Neural cell (in vitro differentiated cells): ENCODE results near the gene NUDT3. TPM values are rescaled to one million over a fixed set of nuclear protein-coding genes. Genes with fewer than 3 reads are reported as not detected.
A peak's percentile ranks its signal among the peaks of the same experiment; 100 is the strongest.

ENCODE experiments used
- H2AFZ ChIP-seq: fragments of 200-600, 300-800 bp; sonication (generic), shearing (Covaris generic); 2 replicates; pipeline ENCODE4 v1.6.0; 2014; ENCODE audit warnings: low read depth, mild to moderate bottlenecking, antibody characterized with exemption, low read length, moderate library complexity
- H3F3A ChIP-seq: fragments of 200-600 bp; shearing (Covaris generic); 2 replicates; pipeline ENCODE4 v1.6.1; 2016; ENCODE audit warnings: mild to moderate bottlenecking, moderate library complexity, mixed read lengths, antibody characterized with exemption, low read length; ENCODE audit not compliant: insufficient read depth, poor library complexity, severe bottlenecking
- H3K27ac ChIP-seq: fragments of 200-600, 300-800 bp; sonication (generic), shearing (Covaris generic); 2 replicates; pipeline ENCODE4 v1.5.1; 2014; ENCODE audit warnings: mild to moderate bottlenecking, low read length, moderate library complexity
- H3K27me3 ChIP-seq: fragments of 300-800, 200-600 bp; sonication (generic), shearing (Covaris generic); 2 replicates; pipeline ENCODE4 v1.6.0; 2014; ENCODE audit warnings: mild to moderate bottlenecking, low read depth, low read length, moderate library complexity; ENCODE audit not compliant: insufficient read depth
- H3K36me3 ChIP-seq: fragments of 300-800, 200-600 bp; sonication (generic), shearing (Covaris generic); 2 replicates; pipeline ENCODE4 v1.5.1; 2014; ENCODE audit warnings: mild to moderate bottlenecking, antibody characterized with exemption, low read length, moderate library complexity; ENCODE audit not compliant: insufficient read depth
- H3K4me2 ChIP-seq: fragments of 300-800, 200-600 bp; sonication (generic), shearing (Covaris generic); 2 replicates; pipeline ENCODE4 v1.6.0; 2014; ENCODE audit warnings: mild to moderate bottlenecking, low read length
- H3K4me3 ChIP-seq: fragments of 300-800, 200-600 bp; sonication (generic), shearing (Covaris generic); 2 replicates; pipeline ENCODE4 v1.5.1; 2014; ENCODE audit warnings: mild to moderate bottlenecking, low read length, moderate library complexity
- H3K79me2 ChIP-seq: fragments of 200-600 bp; shearing (Covaris generic); replicated peaks from 2 replicates; pipeline ENCODE4 v1.6.0; 2014; ENCODE audit warnings: mild to moderate bottlenecking, low read length, moderate library complexity; ENCODE audit not compliant: insufficient read depth
- H3K9ac ChIP-seq: fragments of 300-800, 200-600 bp; sonication (generic), shearing (Covaris generic); 2 replicates; pipeline ENCODE4 v1.6.1; 2016; ENCODE audit warnings: mild to moderate bottlenecking, low read length, mixed read lengths
- H3K9me2 ChIP-seq: fragments of 200-600 bp; shearing (Covaris generic); 2 replicates; pipeline ENCODE4 v1.6.1; 2016; ENCODE audit warnings: mild to moderate bottlenecking, low read length, mixed read lengths; ENCODE audit not compliant: insufficient read depth
- H3K9me3 ChIP-seq: fragments of 200-600, 300-800 bp; sonication (generic), shearing (Covaris generic); 2 replicates; pipeline ENCODE4 v1.6.1; 2016; ENCODE audit warnings: mild to moderate bottlenecking, mixed run types, low read length, moderate library complexity, mixed read lengths
- H4K20me1 ChIP-seq: fragments of 200-600 bp; shearing (Covaris generic); 2 replicates; pipeline ENCODE4 v1.6.1; 2016; ENCODE audit warnings: mild to moderate bottlenecking, mixed run types; ENCODE audit not compliant: insufficient read depth
- EP300 ChIP-seq: fragments of 450-650 bp; conservative IDR thresholded peaks from 2 replicates; pipeline ENCODE4 v1.6.1; 2014; ENCODE audit warnings: antibody characterized with exemption, mild to moderate bottlenecking, moderate library complexity; ENCODE audit not compliant: poor library complexity, severe bottlenecking
- EZH2 ChIP-seq: fragments of 200-600, 300-800 bp; shearing (Covaris generic), sonication (generic); IDR thresholded peaks from 2 replicates; pipeline ENCODE4 v1.6.1; 2014; ENCODE audit warnings: antibody characterized with exemption, low read length, borderline replicate concordance, mild to moderate bottlenecking; ENCODE audit not compliant: insufficient read depth, poor library complexity, severe bottlenecking
- MXI1 ChIP-seq: fragments of 450-650 bp; conservative IDR thresholded peaks from 2 replicates; pipeline ENCODE4 v1.6.1; 2014; ENCODE audit warnings: antibody characterized with exemption, mild to moderate bottlenecking; ENCODE audit not compliant: poor library complexity, severe bottlenecking
- POLR2AphosphoS5 ChIP-seq: IDR thresholded peaks from 2 replicates; pipeline ENCODE4 v1.6.1; 2012
- RAD21 ChIP-seq: fragments of 450-650 bp; conservative IDR thresholded peaks from 2 replicates; pipeline ENCODE4 v1.6.1; 2014; ENCODE audit warnings: antibody characterized with exemption, mild to moderate bottlenecking, moderate library complexity
- SMC3 ChIP-seq: fragments of 450-650 bp; conservative IDR thresholded peaks from 2 replicates; pipeline ENCODE4 v1.6.1; 2014; ENCODE audit warnings: antibody characterized with exemption, mild to moderate bottlenecking, moderate library complexity; ENCODE audit not compliant: poor library complexity
- TAF1 ChIP-seq: IDR thresholded peaks from 2 replicates; pipeline ENCODE4 v1.6.1; 2012; ENCODE audit warnings: low read depth
- polyA plus RNA-seq: library from polyadenylated mRNA; depleted of rRNA; stranded (reverse); fragments of >200 nt; gene quantifications from 2 replicates; pipeline ENCODE4 v1.2.3, GENCODE V29; 2014
- TF ChIP-seq, protein P1 (sequence below): fragments of 450-650 bp; IDR thresholded peaks from 2 replicates; pipeline ENCODE4 v1.5.1; 2014; ENCODE audit warnings: antibody characterized with exemption, mild to moderate bottlenecking, moderate library complexity; ENCODE audit not compliant: poor library complexity, severe bottlenecking
- TF ChIP-seq, protein P2 (sequence below): IDR thresholded peaks from 2 replicates; pipeline ENCODE4 v1.6.1; 2012; ENCODE audit warnings: borderline replicate concordance

NUDT3 gene
- polyA plus RNA-seq, 1 donor from 2014 or later = 80.2 TPM

- H3K27me3 ChIP-seq = no peaks in the 10 kb centered on the region
- TF ChIP-seq EZH2 (no peak), SMC3 (no peak), MXI1 (no peak), TAF1 (no peak), EP300 (no peak), POLR2AphosphoS5 (no peak), RAD21 (no peak)
- TF ChIP-seq, protein P1, sequence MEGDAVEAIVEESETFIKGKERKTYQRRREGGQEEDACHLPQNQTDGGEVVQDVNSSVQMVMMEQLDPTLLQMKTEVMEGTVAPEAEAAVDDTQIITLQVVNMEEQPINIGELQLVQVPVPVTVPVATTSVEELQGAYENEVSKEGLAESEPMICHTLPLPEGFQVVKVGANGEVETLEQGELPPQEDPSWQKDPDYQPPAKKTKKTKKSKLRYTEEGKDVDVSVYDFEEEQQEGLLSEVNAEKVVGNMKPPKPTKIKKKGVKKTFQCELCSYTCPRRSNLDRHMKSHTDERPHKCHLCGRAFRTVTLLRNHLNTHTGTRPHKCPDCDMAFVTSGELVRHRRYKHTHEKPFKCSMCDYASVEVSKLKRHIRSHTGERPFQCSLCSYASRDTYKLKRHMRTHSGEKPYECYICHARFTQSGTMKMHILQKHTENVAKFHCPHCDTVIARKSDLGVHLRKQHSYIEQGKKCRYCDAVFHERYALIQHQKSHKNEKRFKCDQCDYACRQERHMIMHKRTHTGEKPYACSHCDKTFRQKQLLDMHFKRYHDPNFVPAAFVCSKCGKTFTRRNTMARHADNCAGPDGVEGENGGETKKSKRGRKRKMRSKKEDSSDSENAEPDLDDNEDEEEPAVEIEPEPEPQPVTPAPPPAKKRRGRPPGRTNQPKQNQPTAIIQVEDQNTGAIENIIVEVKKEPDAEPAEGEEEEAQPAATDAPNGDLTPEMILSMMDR = no peak
- TF ChIP-seq, protein P2, sequence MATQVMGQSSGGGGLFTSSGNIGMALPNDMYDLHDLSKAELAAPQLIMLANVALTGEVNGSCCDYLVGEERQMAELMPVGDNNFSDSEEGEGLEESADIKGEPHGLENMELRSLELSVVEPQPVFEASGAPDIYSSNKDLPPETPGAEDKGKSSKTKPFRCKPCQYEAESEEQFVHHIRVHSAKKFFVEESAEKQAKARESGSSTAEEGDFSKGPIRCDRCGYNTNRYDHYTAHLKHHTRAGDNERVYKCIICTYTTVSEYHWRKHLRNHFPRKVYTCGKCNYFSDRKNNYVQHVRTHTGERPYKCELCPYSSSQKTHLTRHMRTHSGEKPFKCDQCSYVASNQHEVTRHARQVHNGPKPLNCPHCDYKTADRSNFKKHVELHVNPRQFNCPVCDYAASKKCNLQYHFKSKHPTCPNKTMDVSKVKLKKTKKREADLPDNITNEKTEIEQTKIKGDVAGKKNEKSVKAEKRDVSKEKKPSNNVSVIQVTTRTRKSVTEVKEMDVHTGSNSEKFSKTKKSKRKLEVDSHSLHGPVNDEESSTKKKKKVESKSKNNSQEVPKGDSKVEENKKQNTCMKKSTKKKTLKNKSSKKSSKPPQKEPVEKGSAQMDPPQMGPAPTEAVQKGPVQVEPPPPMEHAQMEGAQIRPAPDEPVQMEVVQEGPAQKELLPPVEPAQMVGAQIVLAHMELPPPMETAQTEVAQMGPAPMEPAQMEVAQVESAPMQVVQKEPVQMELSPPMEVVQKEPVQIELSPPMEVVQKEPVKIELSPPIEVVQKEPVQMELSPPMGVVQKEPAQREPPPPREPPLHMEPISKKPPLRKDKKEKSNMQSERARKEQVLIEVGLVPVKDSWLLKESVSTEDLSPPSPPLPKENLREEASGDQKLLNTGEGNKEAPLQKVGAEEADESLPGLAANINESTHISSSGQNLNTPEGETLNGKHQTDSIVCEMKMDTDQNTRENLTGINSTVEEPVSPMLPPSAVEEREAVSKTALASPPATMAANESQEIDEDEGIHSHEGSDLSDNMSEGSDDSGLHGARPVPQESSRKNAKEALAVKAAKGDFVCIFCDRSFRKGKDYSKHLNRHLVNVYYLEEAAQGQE = no peak
- H3K27ac ChIP-seq = no peak overlapping the region
- no peaks in the 10 kb centered on the region for H3K9me2 ChIP-seq
- no peaks in the 10 kb centered on the region for H3K79me2 ChIP-seq
- H3K4me3 ChIP-seq = peak overlapping the region; percentile 92
- H3K9ac ChIP-seq = peak overlapping the region; percentile 76
- H2AFZ ChIP-seq = peak overlapping the region; percentile 93
- H3F3A ChIP-seq = no peaks in the 10 kb centered on the region
- peak overlapping the region; percentile 51 for H3K4me2 ChIP-seq
- no peaks in the 10 kb centered on the region for H3K9me3 ChIP-seq
- H4K20me1 ChIP-seq = no peaks in the 10 kb centered on the region
- H3K36me3 ChIP-seq = no peaks in the 10 kb centered on the region
Measured at GRCh38 chr6:34249469-34250261, 142.8 kb downstream of the NUDT3 start.

DNA sequence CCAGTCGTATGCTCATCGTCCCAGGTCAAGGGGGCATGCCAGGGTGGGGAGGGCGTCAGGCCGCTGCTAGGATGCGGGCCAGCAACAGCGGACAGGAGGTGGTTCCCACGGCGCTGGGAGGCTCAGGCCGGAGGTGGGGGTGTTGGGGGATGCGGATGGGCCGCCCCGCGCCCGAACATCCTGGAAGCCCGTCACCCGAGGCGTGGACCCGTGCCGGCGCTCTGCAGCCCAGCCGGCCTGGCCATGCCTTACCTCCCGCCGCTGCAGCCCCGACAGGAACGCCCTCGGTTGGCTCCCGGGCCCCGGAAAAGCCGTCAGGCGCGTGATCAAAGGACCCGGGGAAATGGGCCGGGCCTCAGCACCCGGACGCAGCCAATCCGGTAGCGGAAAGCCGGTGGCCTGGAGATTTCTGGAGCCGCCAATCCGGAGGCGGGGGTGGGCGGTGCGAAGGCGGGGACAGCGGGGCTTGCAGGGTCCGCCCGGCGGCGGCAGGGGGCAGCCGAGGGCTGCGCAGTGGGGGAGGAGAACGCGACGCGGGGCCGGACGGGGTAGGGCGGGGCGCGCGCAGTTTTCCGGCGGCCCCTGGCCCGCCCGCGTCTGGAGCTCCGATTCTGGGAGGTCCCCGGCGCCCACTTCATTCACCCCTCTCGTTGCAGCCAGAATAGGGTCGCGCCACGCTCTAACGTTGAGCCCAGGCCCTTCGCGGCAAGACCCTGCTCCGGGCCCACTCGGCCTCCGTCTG is 143.6 kb downstream of the NUDT3 start, which contains the start of gene SMIM29:
TSS of gene SMIM29 (minus strand) at position 280 of the 742 bp plus-strand sequence. CDS start 1,215 bp downstream, outside the sequence.
- H3K27me3 ChIP-seq = no peaks in the 10 kb centered on the region
- H3K4me3 ChIP-seq = peak within 1 kb of the TSS; percentile 92
- no peaks in the 10 kb centered on the region for H4K20me1 ChIP-seq
- no peaks in the 10 kb centered on the region for H3K79me2 ChIP-seq
- H3K9me2 ChIP-seq = no peaks in the 10 kb centered on the region
- peak within 1 kb of the TSS; percentile 93 for H2AFZ ChIP-seq
- H3K9ac ChIP-seq = peak within 1 kb of the TSS; percentile 95
- no peaks in the 10 kb centered on the region for H3K36me3 ChIP-seq
- peak; percentile 89 for TF ChIP-seq RAD21
- TF ChIP-seq EP300 = peak; percentile 49
- TF ChIP-seq, protein P2 = peak; percentile 77
- peak; percentile 88 for TF ChIP-seq SMC3
- TF ChIP-seq MXI1 = peak; percentile 95
- peak; percentile 89 for TF ChIP-seq POLR2AphosphoS5
- peak; percentile 89 for TF ChIP-seq TAF1
- TF ChIP-seq EZH2 = no peak
- TF ChIP-seq, protein P1 = peak; percentile 95
- H3K27ac ChIP-seq = peak within 1 kb of the TSS; percentile 61
- H3F3A ChIP-seq = no peaks in the 10 kb centered on the region
- H3K4me2 ChIP-seq = peak within 1 kb of the TSS; percentile 99
- no peaks in the 10 kb centered on the region for H3K9me3 ChIP-seq
